ENCODE data around the gene LYRM9. TPM values are rescaled to one million over a fixed set of nuclear protein-coding genes. Genes with fewer than 3 reads are reported as not detected.

The LYRM9 gene
- total RNA-seq, 1 donor from 2014 or later = 16.0 TPM

DNA sequence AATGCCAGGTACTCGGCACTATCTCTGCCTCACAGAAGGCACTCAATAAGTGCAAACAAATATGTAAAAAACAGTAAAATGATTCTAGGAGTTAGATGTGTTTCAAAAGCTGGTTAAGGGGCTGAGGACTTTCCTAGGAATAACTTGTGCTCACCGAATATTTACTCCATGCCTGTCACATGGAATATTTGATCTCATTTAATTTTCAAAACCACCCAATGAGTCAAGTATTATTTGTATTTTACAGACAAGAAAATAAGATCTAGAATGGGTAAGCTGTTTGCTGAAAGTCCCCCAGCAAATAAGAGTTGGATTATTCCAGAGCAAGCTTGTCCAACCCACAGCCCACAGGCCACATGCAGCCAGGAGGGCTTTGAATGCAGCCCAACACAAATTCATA, 34.6 kb upstream of the LYRM9 start:
- Histone ChIP-seq H3K79me2 (ENCODE audit: low read depth) (no peaks in the 10 kb centered on the region), H4K20me1 (ENCODE audit: low read depth) (no peaks in the 10 kb centered on the region), H3K36me3 (no peaks in the 10 kb centered on the region), H3K27ac (no peak overlapping the region), H3K9me3 (ENCODE audit: low read depth) (no peaks in the 10 kb centered on the region), H2AFZ (replicated peaks) (no peak overlapping the region), H3K4me1 (no peaks in the 10 kb centered on the region), H3F3A (ENCODE audit: low read depth) (no peaks in the 10 kb centered on the region), H3K27me3 (no peaks in the 10 kb centered on the region), H3K9ac (no peak overlapping the region), H3K4me2 (no peak overlapping the region), H3K4me3 (no peak overlapping the region)
- TF ChIP-seq EZH2 (IDR thresholded peaks at IDR 0.05) (no peak), EZH2phosphoT487 (IDR thresholded peaks at IDR 0.05) (no peak)
- TF ChIP-seq, protein P1, sequence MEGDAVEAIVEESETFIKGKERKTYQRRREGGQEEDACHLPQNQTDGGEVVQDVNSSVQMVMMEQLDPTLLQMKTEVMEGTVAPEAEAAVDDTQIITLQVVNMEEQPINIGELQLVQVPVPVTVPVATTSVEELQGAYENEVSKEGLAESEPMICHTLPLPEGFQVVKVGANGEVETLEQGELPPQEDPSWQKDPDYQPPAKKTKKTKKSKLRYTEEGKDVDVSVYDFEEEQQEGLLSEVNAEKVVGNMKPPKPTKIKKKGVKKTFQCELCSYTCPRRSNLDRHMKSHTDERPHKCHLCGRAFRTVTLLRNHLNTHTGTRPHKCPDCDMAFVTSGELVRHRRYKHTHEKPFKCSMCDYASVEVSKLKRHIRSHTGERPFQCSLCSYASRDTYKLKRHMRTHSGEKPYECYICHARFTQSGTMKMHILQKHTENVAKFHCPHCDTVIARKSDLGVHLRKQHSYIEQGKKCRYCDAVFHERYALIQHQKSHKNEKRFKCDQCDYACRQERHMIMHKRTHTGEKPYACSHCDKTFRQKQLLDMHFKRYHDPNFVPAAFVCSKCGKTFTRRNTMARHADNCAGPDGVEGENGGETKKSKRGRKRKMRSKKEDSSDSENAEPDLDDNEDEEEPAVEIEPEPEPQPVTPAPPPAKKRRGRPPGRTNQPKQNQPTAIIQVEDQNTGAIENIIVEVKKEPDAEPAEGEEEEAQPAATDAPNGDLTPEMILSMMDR (IDR thresholded peaks at IDR 0.05) = no peak
- Mint-ChIP-seq H3K9me3 (no peaks in the 10 kb centered on the region), H3K4me3 (no peak overlapping the region), H3K36me3 (no peaks in the 10 kb centered on the region), H3K27ac (no peak overlapping the region), H3K4me1 (no peaks in the 10 kb centered on the region), H3K27me3 (ENCODE audit: insufficient read depth, low read depth) (no peaks in the 10 kb centered on the region)
- DNase-seq (ENCODE audit: low spot score) = no peak

DNA sequence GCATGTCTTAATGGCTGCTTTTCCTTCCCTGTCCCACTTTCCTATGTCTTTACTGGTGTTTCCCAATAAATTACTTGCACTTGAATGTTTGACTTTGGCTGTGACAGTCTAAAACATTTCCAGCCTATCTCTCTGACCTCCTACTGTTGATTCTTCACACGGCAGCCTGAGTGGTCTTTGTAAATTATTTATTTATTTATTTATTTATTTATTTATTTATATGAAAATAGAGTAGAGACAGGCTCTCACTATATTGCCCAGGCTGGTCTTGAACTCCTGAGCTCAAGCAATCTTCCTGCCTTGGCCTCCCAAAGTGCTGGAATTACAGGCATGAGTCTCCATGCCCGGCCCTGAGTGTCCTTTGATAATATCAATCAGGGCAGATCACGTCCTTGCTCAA, 28.4 kb upstream of the LYRM9 start:
- no peaks in the 10 kb centered on the region for H3K9me3 ChIP-seq (ENCODE audit: low read depth)
- TF ChIP-seq, protein P1 (IDR thresholded peaks at IDR 0.05) = no peak
- no peak for TF ChIP-seq EZH2phosphoT487 (IDR thresholded peaks at IDR 0.05)
- no peak for TF ChIP-seq EZH2 (IDR thresholded peaks at IDR 0.05)
- H4K20me1 ChIP-seq (ENCODE audit: low read depth) = no peaks in the 10 kb centered on the region
- H3K79me2 ChIP-seq (ENCODE audit: low read depth) = no peaks in the 10 kb centered on the region
- Mint-ChIP-seq H3K27ac (no peak overlapping the region), H3K27me3 (ENCODE audit: insufficient read depth, low read depth) (peaks cover 6% of the 10 kb centered on the region), H3K4me1 (no peaks in the 10 kb centered on the region), H3K9me3 (no peaks in the 10 kb centered on the region), H3K4me3 (no peak overlapping the region), H3K36me3 (no peaks in the 10 kb centered on the region)
- H3K27me3 ChIP-seq = peaks cover 24% of the 10 kb centered on the region
- H3K4me3 ChIP-seq = no peak overlapping the region
- H3F3A ChIP-seq (ENCODE audit: low read depth) = no peaks in the 10 kb centered on the region
- no peak overlapping the region for H3K9ac ChIP-seq
- no peak overlapping the region for H3K27ac ChIP-seq
- H3K4me1 ChIP-seq = no peaks in the 10 kb centered on the region
- no peak overlapping the region for H2AFZ ChIP-seq (replicated peaks)
- H3K4me2 ChIP-seq = no peak overlapping the region
- H3K36me3 ChIP-seq = no peaks in the 10 kb centered on the region
- DNase-seq (ENCODE audit: low spot score) = no peak

DNA sequence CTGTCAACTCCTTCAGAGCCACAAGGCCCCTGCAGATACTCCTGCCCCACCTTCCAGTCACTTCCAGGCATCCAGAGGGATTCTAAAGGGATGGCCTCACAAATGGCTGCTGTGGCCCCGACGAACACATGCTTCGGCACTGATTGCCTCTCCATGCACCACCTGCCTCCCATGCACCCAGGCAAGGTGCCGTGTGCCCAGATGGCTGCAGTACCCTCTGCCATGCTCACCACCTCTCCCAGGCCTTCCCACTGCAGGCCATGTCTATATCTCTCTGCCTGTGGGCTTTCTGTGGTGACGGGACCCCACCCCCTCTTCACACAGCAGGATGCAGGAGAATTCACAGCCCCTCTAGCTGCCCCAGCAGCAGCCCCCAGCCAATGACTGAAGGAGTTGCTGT, 27.9 kb upstream of the LYRM9 start:
- Histone ChIP-seq H3K4me2 (no peak overlapping the region), H3K36me3 (no peaks in the 10 kb centered on the region), H3K27me3 (peaks cover 29% of the 10 kb centered on the region), H3K4me1 (peaks cover 2% of the 10 kb centered on the region), H3K79me2 (ENCODE audit: low read depth) (no peaks in the 10 kb centered on the region), H3K4me3 (no peak overlapping the region), H4K20me1 (ENCODE audit: low read depth) (no peaks in the 10 kb centered on the region), H3K9me3 (ENCODE audit: low read depth) (no peaks in the 10 kb centered on the region), H3K9ac (no peak overlapping the region), H3K27ac (no peak overlapping the region), H3F3A (ENCODE audit: low read depth) (peaks cover 1% of the 10 kb centered on the region), H2AFZ (replicated peaks) (no peak overlapping the region)
- no peak for DNase-seq (ENCODE audit: low spot score)
- Mint-ChIP-seq H3K9me3 (no peaks in the 10 kb centered on the region), H3K27me3 (ENCODE audit: insufficient read depth, low read depth) (peaks cover 10% of the 10 kb centered on the region), H3K36me3 (no peaks in the 10 kb centered on the region), H3K4me3 (no peak overlapping the region), H3K4me1 (peaks cover under 1% of the 10 kb centered on the region), H3K27ac (no peak overlapping the region)
- TF ChIP-seq EZH2phosphoT487 (IDR thresholded peaks at IDR 0.05) (no peak), EZH2 (IDR thresholded peaks at IDR 0.05) (no peak)
- TF ChIP-seq, protein P1 (IDR thresholded peaks at IDR 0.05) = no peak
